Muscle of arm (tissue), 12 donors: ENCODE measurements around the gene SLC26A2. TPM values are rescaled to one million over a fixed set of nuclear protein-coding genes. Genes with fewer than 3 reads are reported as not detected.
"Not testable (repeated sequence)": the region's sequence is repeated elsewhere in the genome, so short reads cannot be mapped to it uniquely, and the experiment has no call there.

Source experiments
- DNase-seq: peaks from one replicate; pipeline ENCODE4 v3.0.0-alpha.2; 2013
- polyA plus RNA-seq, 12 donors: library from polyadenylated mRNA; unstranded; fragments of 120-200 nt; gene quantifications; one replicate each; pipeline ENCODE4 v1.2.1, GENCODE V29; 2013; ENCODE audit not compliant: insufficient read length in 12 of 12

The SLC26A2 gene
- polyA plus RNA-seq, 12 donors: 8.7 to 81.0 (median 11.9) TPM; not detected in 1

DNA sequence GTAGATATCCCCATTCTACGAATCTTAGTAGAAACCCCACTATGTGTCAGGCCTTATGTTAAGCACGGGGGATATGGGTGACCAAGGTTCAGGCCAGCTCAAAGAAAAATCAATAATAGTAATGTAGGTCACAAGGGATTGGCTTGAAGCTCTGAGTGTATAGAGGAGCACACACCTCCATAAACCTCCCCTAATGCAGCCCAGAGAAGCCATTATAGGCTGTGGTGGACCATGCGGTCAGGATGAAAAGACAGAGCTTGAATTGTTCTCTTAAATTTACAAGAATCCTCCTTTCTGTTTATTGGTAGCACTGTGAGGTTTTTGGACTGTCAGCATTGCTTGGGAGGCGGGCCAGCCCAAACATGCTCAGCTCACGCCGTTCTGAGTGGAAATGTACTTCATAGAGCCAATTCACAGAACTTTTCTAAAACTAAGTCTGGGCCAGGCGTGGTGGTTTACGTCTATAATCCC, 25.1 kb upstream of the SLC26A2 start:
- DNase-seq: no peak

DNA sequence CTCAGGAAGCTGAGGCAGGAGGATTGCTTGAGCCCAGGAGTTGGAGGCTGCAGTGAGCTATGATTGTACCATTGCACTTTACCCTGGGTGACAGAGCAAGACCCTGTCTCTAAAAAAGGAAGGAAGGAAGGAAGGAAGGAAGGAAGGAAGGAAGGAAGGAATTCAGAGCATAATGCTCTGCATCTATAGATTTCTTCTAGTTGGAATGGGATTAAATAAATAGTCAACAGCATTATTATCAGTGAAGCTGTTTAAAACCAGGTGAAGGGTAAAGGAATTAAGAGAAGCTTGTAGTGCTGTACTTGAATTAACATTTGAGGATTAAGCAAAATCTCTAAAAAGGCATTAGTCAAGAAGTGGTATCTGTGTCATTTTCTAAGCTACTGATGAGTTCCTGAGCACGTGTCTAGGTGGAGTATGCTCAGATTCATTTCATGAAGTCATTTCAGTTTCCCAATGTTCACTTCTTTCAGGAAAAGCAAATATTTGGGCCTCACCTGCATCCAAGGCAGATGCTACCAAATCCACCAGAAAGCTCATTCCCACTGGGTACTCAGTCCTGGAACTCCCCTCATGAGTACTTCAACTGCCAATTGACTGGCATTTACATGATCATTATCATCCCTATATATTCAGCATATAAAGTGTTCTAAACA, 24.4 kb upstream of the SLC26A2 start:
- no peak for DNase-seq

DNA sequence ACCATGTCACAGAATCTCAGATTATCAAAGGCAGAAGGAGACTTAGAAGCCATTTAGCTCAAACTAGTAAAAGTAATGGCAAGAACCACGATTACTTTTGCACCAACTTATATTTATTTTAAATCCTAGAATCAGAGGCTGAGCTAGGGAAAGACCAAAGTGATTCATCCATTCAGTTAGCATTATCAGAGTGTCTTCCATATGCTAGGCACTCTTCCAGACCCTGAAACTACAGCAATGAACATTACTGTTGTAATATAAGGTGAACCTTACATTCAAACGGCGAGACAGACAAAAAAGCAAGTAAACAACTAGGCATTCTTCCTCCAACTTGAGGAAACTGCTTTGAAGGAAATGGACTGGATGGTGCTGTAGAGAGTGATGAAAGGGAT, 23.9 kb upstream of the SLC26A2 start:
- no peak for DNase-seq

DNA sequence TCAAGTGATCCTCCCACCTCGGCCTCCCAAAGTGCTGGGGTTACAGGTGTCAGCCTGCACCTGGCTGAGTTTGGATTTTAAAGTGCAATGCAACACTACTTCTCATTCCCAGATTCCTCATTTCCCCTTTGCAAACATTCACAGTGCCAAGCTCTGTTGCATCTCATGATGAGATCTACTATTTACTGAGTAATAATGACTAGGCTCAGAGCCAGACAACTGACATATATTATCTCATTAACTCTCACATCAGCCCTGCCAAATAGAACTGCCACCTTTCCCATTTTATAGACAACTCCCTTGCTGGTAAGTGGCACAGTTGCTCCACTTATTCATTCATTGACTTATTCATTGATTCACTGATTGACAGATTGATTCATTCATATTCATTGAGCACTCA, 22.9 kb upstream of the SLC26A2 start:
- DNase-seq: no peak

DNA sequence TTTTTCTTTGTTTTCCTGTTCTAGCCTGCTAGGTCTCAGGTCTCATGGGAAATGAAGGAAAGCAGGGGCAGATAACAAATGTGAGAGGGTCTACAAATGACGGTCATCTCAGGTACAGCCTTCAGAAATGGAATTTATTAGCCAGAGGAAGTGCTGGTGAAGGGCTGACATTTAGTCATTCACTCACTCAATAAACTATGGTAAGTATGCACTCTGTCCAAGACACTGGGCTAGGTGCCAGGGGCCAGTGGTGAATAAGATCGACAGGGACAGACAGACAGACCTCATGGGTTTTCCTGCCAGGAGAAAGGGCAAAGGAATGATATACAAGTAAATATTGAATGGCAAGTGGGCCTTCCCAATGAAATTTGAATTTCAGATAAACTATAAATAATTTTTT, 22.3 kb upstream of the SLC26A2 start:
- no peak for DNase-seq

DNA sequence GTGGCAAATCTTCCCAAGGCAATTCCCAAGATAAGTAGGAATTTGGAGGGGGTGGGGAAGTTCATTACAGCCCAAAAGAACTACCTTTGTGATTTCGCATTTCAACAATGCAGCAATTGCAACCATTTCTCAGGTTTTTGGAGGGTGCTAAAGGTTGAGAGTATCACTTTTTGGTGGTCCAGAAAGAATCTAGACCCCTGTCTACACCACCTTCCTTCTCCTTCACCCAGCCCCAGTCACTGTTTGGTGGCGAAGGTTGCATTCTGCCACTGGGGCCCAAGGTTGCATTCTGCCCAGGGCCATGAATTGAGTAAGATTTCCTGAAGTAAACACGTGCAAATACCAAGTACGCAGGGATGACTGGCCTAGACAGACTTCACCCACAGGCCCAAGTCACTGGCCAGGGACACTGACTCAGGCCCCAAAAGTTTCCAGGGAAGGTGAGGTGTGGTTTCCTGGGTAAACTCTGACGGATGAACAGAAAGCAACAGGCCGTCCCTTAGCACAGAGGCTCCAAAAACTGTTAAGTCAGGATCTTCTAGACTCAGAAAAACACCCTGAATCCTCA, 21.7 kb upstream of the SLC26A2 start:
- no peak for DNase-seq

DNA sequence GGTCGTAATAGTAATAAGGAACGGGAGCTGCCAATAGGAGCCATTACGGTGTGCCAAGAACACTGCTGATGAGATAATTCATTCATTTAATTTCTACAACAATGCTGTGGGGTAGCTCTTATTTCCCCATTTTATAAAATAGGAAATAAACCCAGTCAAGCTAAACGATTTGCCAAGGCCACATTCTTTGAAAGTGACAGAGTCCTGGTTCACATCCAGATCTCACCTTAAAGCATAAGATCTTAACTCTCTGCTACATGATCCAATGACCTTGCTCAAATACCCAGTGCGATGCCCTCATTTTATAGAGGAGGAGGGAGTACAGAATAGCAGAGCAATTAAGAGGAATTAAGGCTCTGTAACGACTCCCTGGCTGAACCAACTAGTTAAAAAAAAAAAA, 21.0 kb upstream of the SLC26A2 start:
- no peak for DNase-seq

DNA sequence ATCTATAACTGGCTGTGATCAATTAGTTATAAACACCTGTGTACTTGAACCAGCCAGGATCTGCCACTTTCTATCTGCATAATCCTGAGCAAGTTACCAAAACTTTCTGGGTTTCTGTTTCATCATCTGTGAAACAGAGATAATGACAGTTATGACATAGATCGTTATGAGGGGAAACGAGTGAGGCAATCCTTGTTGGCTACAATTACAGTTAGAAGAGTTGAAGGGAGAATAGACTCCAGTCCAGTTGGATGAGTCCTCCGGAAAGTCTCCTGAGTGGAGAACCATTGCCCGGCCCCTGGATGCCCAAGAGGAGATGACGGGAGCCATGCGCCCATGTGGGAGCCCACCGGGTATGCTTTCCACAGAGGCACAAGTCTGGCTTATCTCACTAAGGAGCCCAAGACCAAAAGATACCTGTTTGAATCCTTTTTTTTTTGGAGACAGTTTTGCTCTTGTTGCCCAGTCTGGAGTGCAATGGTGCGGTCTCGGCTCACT, 20.4 kb upstream of the SLC26A2 start:
- DNase-seq: no peak

DNA sequence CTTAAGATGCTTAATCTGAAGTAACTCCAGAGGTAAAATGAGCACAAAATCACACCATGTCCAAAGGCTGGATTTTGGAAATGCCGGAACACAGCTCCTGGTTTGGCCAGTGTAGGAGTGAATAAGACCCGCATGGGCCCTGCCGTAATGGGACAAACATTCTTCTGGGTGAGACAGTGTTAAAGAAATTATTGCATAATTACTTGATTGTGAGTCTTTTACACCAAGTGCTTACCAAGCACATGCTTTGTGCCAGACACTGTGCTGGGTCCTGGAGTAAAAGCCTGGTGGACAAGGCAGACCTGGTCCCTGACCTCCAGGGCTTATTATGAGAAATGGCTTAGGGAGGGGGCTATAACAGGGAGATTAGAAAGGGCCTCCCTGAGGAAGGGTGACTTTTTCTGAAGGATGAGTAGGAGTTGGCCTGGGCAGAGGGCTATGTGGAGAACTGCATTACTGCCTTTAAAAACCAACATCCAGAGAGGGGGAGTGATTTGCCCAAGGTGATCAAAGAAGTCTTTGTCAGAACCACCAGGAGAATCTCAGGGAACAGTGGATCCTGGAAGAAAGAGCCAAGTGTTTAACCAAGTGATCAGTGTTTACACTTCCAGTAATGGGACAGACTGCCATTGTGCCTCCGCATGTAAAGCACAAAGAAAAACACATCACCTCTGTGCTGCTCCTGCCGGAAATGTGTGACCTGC, 19.5 kb upstream of the SLC26A2 start:
- no peak for DNase-seq

DNA sequence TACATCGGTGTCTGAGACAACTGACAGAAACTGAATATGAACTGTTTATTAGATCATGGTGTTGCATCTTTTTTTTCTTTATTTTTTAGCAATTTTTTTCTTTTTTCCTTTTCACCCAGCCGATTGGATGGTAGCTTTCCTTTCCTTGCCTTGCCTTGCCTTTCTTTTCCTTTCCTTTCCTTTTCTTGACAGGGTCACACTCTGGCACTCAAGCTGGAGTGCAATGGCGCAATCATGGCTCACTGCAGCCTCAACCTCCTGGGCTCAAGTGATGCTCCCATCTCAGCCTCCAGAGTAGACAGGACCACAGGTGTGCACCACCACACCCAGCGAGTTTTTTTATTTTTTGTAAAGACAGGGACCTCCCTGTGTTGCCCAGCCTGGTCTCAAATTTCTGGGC, 18.8 kb upstream of the SLC26A2 start:
- DNase-seq: no peak

DNA sequence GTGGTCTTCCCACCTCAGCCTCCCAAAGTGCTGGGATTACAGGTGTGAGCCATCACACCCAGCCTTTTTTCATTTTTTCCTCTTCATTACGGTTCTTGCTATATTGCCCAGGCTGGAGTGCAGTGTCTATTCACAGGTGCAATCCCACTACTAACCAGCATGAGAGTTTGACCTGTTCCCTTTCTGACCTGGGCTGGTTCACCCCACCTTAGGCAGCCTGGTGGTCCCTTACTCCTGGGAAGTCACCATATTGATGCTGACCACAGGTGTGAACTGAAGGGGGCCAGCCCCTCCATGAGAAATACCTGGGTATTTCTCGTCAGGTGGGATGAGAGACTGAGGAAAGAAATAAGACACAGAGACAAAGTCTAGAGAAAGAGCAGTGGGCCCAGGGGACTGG, 18.4 kb upstream of the SLC26A2 start:
- DNase-seq: no peak

DNA sequence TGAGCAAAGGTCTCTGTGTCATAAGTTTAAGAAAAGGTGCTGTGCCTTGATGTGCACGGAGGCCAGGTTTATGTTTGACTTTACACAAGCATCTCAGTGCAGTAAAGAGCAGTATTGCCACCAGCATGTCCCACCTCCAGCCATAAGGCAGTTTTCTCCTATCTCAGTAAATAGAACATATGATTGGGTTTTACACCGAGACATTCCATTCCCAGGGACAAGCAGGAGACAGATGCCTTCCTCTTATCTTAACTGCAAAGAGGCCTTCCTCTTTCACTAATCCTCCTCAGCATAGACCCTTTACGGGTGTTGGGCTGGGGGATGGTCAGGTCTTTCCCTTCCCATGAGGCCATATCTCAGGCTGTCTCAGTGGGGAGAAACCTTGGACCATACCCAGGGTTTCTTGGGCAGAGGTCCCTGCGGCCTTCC, 17.8 kb upstream of the SLC26A2 start:
- not testable (repeated sequence) for DNase-seq

DNA sequence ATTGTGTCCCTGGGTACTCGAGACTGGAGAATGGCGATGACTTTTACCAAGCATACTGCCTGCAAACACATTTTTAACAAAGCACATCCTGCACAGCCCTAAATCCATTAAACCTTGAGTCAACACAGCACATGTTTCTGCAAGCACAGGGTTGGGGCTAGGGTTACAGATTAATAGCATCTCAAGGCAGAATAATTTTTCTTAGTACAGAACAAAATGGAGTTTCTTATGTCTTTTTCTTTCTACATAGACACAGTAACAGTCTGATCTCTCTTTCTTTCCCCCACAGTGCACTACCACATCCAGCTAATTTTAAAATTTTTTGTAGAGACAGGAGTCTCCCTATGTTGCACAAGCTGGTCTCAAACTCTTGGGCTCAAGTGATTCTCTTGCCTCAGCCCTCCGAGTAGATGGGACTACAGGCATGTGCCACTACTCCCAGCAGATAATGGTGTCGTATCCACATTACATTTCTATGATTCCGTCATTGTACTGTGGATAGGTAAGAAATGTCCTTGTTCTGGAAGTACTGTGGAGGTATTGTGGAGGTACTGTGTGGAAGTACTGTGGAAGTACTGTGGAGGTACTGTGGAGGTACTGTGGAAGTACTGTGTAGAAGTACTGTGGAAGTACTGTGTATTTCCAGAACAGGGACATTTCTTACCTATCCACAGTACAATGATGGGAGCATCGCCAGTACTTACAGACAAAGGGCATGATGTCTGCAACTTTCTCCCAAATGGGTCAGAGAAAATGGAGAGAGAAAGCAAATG, 17.2 kb upstream of the SLC26A2 start:
- not testable (repeated sequence) for DNase-seq

DNA sequence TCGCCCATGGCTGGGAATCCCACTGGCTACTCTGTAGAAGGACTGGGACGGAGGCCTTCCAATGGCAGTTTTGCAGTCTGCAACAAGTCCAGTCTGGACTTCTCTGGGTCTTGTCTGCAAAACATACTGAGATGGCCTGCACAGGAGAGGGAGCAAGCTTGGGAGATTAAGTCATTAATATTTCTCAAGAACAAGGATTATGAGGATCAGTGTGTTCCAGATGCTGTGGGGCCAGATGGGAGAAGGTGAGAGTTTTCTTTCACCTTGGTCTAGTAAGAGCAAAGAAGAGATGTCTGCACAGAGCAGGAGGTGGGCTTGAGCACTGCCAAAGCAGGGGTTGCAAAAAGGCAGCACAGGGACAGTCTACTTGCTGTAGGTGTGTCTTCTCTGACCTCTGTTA, 15.9 kb upstream of the SLC26A2 start, which contains the start of gene PDE6A:
PDE6A (minus strand) TSS at position 128 of the 400 bp plus-strand sequence; CDS start at position 8, 120 bp downstream.
- DNase-seq: no peak

DNA sequence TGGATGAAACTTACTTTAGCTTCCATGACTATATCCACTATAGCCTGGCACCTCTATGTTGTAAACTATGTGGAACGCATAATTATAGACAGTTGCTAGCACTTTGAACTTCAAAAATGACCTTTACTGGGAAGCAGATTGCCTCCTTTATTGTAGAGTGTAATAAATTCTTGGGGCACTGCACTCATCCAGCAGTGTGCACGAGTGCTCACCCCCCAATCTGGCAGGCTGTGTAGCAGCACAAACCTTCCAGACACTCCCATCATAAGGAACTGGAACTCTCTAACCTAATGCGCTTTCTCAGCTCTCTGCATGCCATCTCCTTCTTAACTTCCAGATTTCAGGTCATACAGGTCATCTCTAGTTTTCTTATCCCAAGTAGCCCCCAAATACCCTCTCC, 14.4 kb upstream of the SLC26A2 start:
- no peak for DNase-seq

DNA sequence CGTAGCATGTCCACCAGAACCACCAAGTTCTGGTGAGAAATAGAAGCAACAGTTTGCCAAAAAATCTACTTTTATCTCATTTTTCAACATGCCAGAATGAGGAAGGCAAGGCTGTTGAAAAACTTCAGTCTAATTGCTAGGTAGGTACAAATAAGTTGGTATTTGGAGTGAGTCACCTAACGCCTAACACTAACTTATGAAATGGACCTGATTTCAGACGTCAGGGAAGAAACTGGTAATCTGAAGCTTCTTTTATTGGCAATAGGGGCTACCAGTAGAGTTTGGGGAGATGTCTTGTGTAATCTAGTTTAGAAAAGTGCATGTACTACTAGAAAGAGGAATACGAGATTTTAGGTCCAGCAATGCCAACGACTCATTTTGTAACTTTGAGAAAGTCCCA, 11.6 kb upstream of the SLC26A2 start:
- no peak for DNase-seq

DNA sequence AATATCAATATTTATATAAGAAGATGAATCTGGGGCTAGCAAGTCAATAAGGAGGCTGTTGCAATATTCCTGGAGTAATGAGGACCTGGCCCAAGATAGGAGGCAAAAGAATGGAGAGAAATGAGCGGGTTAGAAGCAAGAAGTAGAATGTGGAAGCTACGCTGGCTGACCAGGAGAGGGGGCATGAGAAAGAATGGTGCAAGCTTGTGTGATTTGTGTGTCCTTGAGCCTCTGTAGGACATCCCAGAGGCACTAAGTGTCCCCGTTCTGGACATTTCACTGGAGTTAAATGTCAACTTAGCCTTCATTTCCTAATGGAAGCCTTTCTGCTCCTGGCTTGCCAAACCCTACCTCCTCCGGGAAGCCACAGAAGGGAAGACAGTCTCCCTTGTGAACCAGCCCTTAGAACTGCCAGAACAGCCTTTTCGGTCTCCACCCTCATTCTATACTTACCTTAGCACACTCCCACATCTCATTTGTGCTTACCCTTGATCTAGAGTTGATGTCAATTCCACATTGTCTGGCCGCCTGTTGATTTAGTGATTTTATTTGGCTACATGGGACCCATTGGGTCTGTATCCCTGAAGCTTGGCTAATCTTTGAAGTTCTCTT, 9.3 kb upstream of the SLC26A2 start:
- no peak for DNase-seq

DNA sequence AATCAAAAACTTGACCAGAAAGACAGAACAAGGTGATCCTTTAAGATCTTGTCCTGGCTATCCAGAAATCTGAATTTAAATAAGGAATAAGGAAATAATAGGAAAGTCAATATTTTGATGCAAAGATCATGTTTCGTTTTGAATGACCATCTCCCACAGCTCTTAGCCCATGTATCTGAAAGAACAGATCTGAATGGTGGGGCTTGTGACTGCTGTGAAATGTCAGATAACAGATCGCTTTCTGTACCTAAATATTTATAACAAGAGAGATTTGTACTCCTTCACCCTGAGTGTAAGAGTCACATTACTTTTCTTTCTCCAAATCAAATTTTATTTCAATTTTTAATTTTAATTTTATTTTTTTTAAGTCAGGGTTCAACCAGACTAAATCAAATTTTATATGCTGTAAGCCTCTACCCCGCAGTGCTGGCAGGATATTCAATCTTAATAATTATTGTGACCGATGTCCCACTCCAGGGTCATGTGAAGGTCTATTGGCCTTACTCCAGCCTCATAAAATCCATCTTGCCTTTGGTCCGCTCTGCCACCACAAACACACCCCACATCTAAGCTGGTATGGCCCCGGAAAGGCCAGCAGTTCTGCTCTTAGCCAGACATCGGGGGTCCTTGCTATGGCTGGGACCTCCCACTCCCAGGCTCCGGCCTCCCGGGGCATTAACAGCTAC, 7.0 kb upstream of the SLC26A2 start:
- no peak for DNase-seq

DNA sequence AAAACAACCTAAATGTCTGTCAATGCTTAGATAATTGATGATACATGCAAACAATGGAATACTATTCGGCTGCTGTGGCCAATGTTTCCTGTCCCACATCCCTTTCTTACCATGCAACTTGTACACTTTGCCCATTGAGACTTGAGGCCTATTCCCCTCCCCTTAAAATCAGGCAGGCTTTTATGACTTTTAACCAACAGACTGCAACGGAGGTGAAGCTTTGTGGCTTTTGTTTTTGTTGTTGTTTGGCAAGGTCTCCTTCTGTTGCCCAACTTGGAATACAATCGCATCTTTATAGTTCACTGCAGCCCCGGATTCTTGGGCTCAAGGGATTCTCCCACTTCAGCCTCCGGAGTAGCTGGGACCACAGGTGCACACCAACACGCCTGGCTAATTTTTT, 5.8 kb upstream of the SLC26A2 start:
- DNase-seq: no peak

DNA sequence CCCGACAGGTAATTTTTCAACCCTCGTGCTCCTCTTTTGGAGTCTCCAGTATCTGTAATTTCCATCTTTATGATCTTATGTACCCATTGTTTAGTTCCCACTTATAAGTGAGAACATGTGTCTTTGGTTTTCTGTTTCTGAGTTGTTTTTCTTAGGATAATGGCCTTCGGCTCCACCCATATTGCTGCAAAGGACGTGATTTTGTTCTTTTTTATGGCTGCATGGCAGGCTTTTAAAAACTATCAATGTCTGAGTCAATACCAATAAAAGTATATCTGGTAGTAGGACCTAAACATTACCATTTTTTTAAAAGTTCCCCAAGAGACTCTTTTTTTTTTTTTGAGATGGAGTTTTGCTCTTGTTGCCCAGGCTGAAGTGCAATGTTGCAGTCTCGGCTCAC, 3.9 kb upstream of the SLC26A2 start:
- DNase-seq: no peak

DNA sequence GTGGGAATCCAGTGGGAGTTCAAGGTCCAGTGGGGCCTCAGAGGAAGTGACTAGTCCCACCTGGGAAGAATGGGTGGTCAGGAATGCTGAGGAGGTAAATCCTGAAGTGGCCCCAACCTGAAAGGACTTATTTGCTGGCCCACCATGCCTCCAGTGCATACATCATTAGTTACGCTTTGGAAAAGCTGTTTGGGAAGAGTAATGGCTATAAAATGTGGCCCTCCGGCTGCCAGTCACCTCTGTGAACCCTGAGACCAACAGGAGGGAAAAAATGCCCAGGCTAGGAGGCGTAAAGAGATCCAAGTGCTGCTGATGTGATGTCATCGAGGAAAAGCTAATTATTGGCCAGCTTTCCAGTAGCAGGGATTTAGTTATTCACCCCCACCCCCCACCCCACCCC, 2.7 kb upstream of the SLC26A2 start:
- DNase-seq: no peak
